ENCODE measurements around the gene JADE1. TPM values are rescaled to one million over a fixed set of nuclear protein-coding genes. Genes with fewer than 3 reads are reported as not detected.
A peak's percentile ranks its signal among the peaks of the same experiment; 100 is the strongest.

The JADE1 gene
- total and polyA plus RNA-seq, 3 donors from 2014 or later = 19.1 to 32.2 (median 28.9) TPM

GRCh38 chr4:128859887-128860677, 50.6 kb downstream of the JADE1 start:
- 56 to 62% methylated on average over 6 of the region's 6 CpGs for WGBS, 2 donors
- TF ChIP-seq POLR2A (IDR thresholded peaks at IDR 0.05) = no peak
- TF ChIP-seq CTCF (IDR thresholded peaks at IDR 0.05) = no peak
- H3K27ac ChIP-seq = no peak overlapping the region
- no peaks in the 10 kb centered on the region for H3K9me3 ChIP-seq
- no peaks in the 10 kb centered on the region for H3K27me3 ChIP-seq
- no peak for DNase-seq
- H3K4me3 ChIP-seq = no peak overlapping the region
- intact Hi-C loops (cut with DNase I; ENCODE audit: low total_unique reads) = loop anchor here (10.0 kb wide), 1 partner anchor 405 kb away; no protein-coding TSS in a partner anchor
- no peaks in the 10 kb centered on the region for H3K36me3 ChIP-seq (ENCODE audit: low read depth, missing control alignments)
- peaks cover 19% of the 10 kb centered on the region for H3K4me1 ChIP-seq

DNA sequence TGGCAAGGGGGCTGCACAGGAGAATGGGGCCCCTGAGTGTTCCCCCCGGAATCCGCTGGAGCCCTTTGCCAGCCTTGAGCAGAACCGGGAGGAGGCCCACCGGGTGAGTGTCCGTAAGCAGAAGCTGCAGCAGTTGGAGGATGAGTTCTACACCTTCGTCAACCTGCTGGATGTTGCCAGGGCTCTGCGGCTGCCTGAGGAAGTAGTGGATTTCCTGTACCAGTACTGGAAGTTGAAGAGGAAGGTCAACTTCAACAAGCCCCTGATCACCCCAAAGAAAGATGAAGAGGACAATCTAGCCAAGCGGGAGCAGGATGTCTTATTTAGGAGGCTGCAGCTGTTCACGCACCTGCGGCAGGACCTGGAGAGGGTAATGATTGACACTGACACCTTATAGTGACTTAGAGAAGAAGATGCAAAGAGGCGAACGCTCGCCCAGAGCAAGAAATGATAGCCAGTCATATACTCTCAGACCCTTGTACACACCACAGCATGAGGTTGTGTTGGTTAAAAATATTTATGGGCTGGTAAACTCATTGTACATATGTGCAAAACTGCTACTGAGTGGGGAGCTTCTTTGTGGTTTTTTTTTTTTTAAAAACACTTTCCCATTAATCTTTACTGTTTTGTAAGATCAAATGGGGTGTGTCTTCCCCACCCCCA, 52.5 kb downstream of the JADE1 start:
- Histone ChIP-seq H3K4me1 (peaks cover 8% of the 10 kb centered on the region), H3K36me3 (ENCODE audit: low read depth, missing control alignments) (no peaks in the 10 kb centered on the region), H3K4me3 (no peak overlapping the region), H3K27me3 (no peaks in the 10 kb centered on the region), H3K27ac (no peak overlapping the region), H3K9me3 (no peaks in the 10 kb centered on the region)
- 77 to 88% methylated on average over 11 to 13 of the region's 13 CpGs for WGBS, 2 donors
- DNase-seq = no peak
- TF ChIP-seq CTCF (IDR thresholded peaks at IDR 0.05) (no peak), POLR2A (IDR thresholded peaks at IDR 0.05) (no peak)
- intact Hi-C loops (cut with DNase I; ENCODE audit: low total_unique reads) = loop anchor here (2.0 to 10.0 kb wide), 2 partner anchors 51 to 407 kb away; no protein-coding TSS in a partner anchor

- Histone ChIP-seq H3K36me3 (ENCODE audit: low read depth, missing control alignments) (no peaks in the 10 kb centered on the region), H3K27ac (peak overlapping the region in 1 of 2 donors; percentile 29), H3K27me3 (no peaks in the 10 kb centered on the region), H3K4me1 (peaks cover 8% of the 10 kb centered on the region), H3K9me3 (no peaks in the 10 kb centered on the region), H3K4me3 (no peak overlapping the region)
- no peak for DNase-seq
- WGBS, 2 donors = 79 to 81% methylated on average over 14 of the region's 14 CpGs
- TF ChIP-seq CTCF (IDR thresholded peaks at IDR 0.05) (no peak), POLR2A (IDR thresholded peaks at IDR 0.05) (no peak)
- intact Hi-C loops (cut with DNase I; ENCODE audit: low total_unique reads) = loop anchor here (2.0 to 10.0 kb wide), 2 partner anchors 52 to 408 kb away; no protein-coding TSS in a partner anchor
Measured at GRCh38 chr4:128862608-128863311, 53.3 kb downstream of the JADE1 start.

- peak; percentile 75 for DNase-seq
- intact Hi-C loops (cut with DNase I; ENCODE audit: low total_unique reads) = loop anchor here (2.0 to 10.0 kb wide), 2 partner anchors 53 to 409 kb away; no protein-coding TSS in a partner anchor
- Histone ChIP-seq H3K27me3 (no peaks in the 10 kb centered on the region), H3K4me3 (no peak overlapping the region), H3K36me3 (ENCODE audit: low read depth, missing control alignments) (no peaks in the 10 kb centered on the region), H3K4me1 (peaks cover 8% of the 10 kb centered on the region), H3K9me3 (no peaks in the 10 kb centered on the region), H3K27ac (peak overlapping the region in 1 of 2 donors; percentile 29)
- TF ChIP-seq CTCF (IDR thresholded peaks at IDR 0.05) = peak; percentile 93 to 96 (median 95)
- TF ChIP-seq POLR2A (IDR thresholded peaks at IDR 0.05) = no peak
- WGBS, 2 donors = 44 to 49% methylated on average over 10 of the region's 10 CpGs
Measured at GRCh38 chr4:128863312-128864075, 54.0 kb downstream of the JADE1 start.

Data from testis (tissue), 3 donors.